Glutamatergic neuron (in vitro differentiated cells): ENCODE results near the gene KRT7. TPM values are rescaled to one million over a fixed set of nuclear protein-coding genes. Genes with fewer than 3 reads are reported as not detected.

Experiments used
- DNase-seq: peaks from one replicate; pipeline ENCODE4 v3.0.0; 2022
- H3K27ac Mint-ChIP-seq: one replicate; pipeline ENCODE4 v1.8.0; 2020; ENCODE audit warnings: mild to moderate bottlenecking, mixed read lengths, inconsistent platforms; ENCODE audit not compliant: unreplicated experiment
- H3K27me3 Mint-ChIP-seq: one replicate; pipeline ENCODE4 v1.8.0; 2020; ENCODE audit warnings: mild to moderate bottlenecking, moderate library complexity, mixed read lengths, inconsistent platforms; ENCODE audit not compliant: unreplicated experiment
- H3K36me3 Mint-ChIP-seq: one replicate; pipeline ENCODE4 v1.8.0; 2020; ENCODE audit warnings: mild to moderate bottlenecking, mixed read lengths, inconsistent platforms; ENCODE audit not compliant: unreplicated experiment
- H3K4me1 Mint-ChIP-seq: one replicate; pipeline ENCODE4 v1.8.0; 2020; ENCODE audit warnings: mild to moderate bottlenecking, low read depth, mixed read lengths, inconsistent platforms; ENCODE audit not compliant: unreplicated experiment
- H3K4me3 Mint-ChIP-seq: one replicate; pipeline ENCODE4 v1.8.0; 2020; ENCODE audit warnings: mild to moderate bottlenecking, mixed read lengths, inconsistent platforms; ENCODE audit not compliant: unreplicated experiment
- H3K9me3 Mint-ChIP-seq: one replicate; pipeline ENCODE4 v1.8.0; 2020; ENCODE audit warnings: mild to moderate bottlenecking, moderate library complexity, mixed read lengths, inconsistent platforms; ENCODE audit not compliant: unreplicated experiment
- CTCF ChIP-seq: fragments of 200-600 bp; sonication (generic); IDR thresholded peaks from one replicate; pipeline ENCODE4 v1.5.0; 2021; ENCODE audit not compliant: partially characterized antibody, unreplicated experiment
- total RNA-seq: library from RNA; stranded (reverse); fragmentation: NEBNext Ultra II Directional; extraction: Animal tissue kit (Norgen Biotek cat#: 25700); gene quantifications from one replicate; pipeline ENCODE4 v1.2.1, GENCODE V29; 2021; ENCODE audit not compliant: unreplicated experiment

The KRT7 gene
- total RNA-seq, 1 donor from 2014 or later = not detected

DNA sequence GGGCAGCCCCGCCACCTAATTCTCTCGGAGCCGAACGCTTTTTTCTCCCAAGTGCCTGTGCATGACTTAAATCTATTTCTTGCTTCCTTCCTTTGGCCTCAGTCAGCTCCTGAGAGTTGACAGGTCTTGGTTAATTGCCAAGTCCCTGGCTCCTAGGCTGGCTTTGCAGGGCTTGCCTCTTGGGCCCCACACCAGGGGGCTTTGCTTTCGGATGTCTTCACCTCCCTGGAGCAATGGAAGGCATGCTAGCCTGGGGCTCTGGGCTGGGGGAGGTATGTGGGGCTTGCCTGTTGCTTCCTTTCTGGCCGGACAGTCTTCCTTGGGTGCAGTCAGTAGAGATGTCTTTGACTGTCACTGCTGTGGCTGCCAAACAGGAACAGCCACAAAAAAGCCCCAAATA lies 39.1 kb upstream of the KRT7 start:
- DNase-seq = peak; percentile 11
- H3K4me1 Mint-ChIP-seq = no peaks in the 10 kb centered on the region
- no peaks in the 10 kb centered on the region for H3K36me3 Mint-ChIP-seq
- peaks cover 11% of the 10 kb centered on the region for H3K27me3 Mint-ChIP-seq
- no peak for TF ChIP-seq CTCF
- peaks cover 2% of the 10 kb centered on the region for H3K9me3 Mint-ChIP-seq
- no peak overlapping the region for H3K4me3 Mint-ChIP-seq
- no peak overlapping the region for H3K27ac Mint-ChIP-seq

- H3K4me3 Mint-ChIP-seq = no peak overlapping the region
- H3K9me3 Mint-ChIP-seq = peaks cover 2% of the 10 kb centered on the region
- TF ChIP-seq CTCF = no peak
- no peak overlapping the region for H3K27ac Mint-ChIP-seq
- no peaks in the 10 kb centered on the region for H3K4me1 Mint-ChIP-seq
- peaks cover 14% of the 10 kb centered on the region for H3K27me3 Mint-ChIP-seq
- H3K36me3 Mint-ChIP-seq = no peaks in the 10 kb centered on the region
- DNase-seq = no peak
Observed at GRCh38 chr12:52195065-52195730, 37.8 kb upstream of the KRT7 start.

GRCh38 chr12:52197371-52198231 lies 35.4 kb upstream of the KRT7 start:
- no peak overlapping the region for H3K27ac Mint-ChIP-seq
- peaks cover 2% of the 10 kb centered on the region for H3K4me1 Mint-ChIP-seq
- H3K36me3 Mint-ChIP-seq = no peaks in the 10 kb centered on the region
- no peak for TF ChIP-seq CTCF
- H3K27me3 Mint-ChIP-seq = peaks cover 13% of the 10 kb centered on the region
- H3K9me3 Mint-ChIP-seq = peaks cover 6% of the 10 kb centered on the region
- H3K4me3 Mint-ChIP-seq = no peak overlapping the region
- DNase-seq = no peak

GRCh38 chr12:52198454-52199215 lies 34.4 kb upstream of the KRT7 start:
- TF ChIP-seq CTCF = no peak
- DNase-seq = peak; percentile 10
- peaks cover 15% of the 10 kb centered on the region for H3K27me3 Mint-ChIP-seq
- no peak overlapping the region for H3K27ac Mint-ChIP-seq
- peaks cover 6% of the 10 kb centered on the region for H3K4me1 Mint-ChIP-seq
- no peak overlapping the region for H3K4me3 Mint-ChIP-seq
- H3K9me3 Mint-ChIP-seq = peaks cover 4% of the 10 kb centered on the region
- H3K36me3 Mint-ChIP-seq = no peaks in the 10 kb centered on the region
